ENCODE measurements around the gene CPEB2. TPM values are rescaled to one million over a fixed set of nuclear protein-coding genes. Genes with fewer than 3 reads are reported as not detected.

Gene CPEB2
- total RNA-seq, 1 donor from 2014 or later, result 7.2 TPM

DNA sequence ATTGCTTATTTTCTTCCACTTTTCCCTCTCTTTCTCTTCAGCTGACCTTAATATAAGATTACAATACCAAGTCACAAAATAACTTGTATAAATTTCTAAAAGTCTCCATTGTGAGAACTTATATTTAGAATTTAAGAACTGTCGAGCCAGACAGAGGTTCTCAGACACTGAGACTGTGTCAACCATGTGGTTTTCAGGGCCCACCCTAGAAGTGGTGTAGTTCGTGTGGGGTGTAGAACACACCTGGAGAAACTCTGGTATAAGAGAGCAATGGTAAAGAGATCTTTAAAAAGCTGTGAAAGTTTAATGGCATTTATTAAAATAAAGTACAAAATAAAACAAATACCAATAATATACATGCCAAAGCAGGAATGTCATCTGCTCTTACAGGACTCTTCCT lies 19.7 kb downstream of the CPEB2 start:
- Mint-ChIP-seq H3K4me1 (peaks cover 14% of the 10 kb centered on the region), H3K36me3 (ENCODE audit: low read depth) (peaks cover 22% of the 10 kb centered on the region), H3K9me3 (no peaks in the 10 kb centered on the region), H3K27ac (no peak overlapping the region), H3K4me3 (no peak overlapping the region), H3K27me3 (no peaks in the 10 kb centered on the region)
- ATAC-seq (ENCODE audit: low read depth) (no peak), DNase-seq (no peak)
- intact Hi-C loops (cut with micrococcal nuclease), result no loop called here
- CTCF ChIA-PET, result no interaction called here
- no peak for TF ChIP-seq CTCF (IDR thresholded peaks at IDR 0.05)
- POLR2A ChIA-PET, result interaction anchor here (1.2 kb wide), 1 partner anchor 19 kb away, joined by 3 read pairs; the partner anchor contains the start of gene CPEB2

- intact Hi-C loops (cut with micrococcal nuclease), result no loop called here
- ChIA-PET CTCF (no interaction called here), POLR2A (no interaction called here)
- no peak overlapping the region for H3K27ac Mint-ChIP-seq
- ATAC-seq (ENCODE audit: low read depth) (no peak), DNase-seq (no peak)
- no peaks in the 10 kb centered on the region for H3K27me3 Mint-ChIP-seq
- H3K36me3 Mint-ChIP-seq (ENCODE audit: low read depth), result peaks cover 16% of the 10 kb centered on the region
- no peak overlapping the region for H3K4me3 Mint-ChIP-seq
- no peaks in the 10 kb centered on the region for H3K9me3 Mint-ChIP-seq
- no peak for TF ChIP-seq CTCF (IDR thresholded peaks at IDR 0.05)
- peaks cover 19% of the 10 kb centered on the region for H3K4me1 Mint-ChIP-seq
Observed at GRCh38 chr4:15024386-15024785, 22.1 kb downstream of the CPEB2 start.

DNA sequence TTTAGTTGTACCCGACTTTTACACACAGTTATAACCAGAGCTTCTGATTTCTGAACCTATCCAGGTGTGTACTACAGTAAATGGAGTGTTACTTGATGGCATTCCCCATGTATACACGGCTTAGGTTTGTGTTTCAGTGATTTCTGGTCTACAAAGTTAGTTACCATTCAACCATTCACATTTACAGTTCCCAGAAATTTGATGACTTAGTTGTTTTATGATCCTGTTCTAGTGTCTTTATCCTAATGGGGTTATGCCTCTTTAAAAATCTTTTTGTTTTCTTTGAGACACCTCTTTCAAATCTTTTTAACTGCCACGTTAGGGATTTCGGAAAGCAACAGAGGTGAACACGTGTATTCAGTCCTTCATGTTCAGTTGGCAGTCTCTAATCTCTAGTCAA lies 23.4 kb downstream of the CPEB2 start:
- Mint-ChIP-seq H3K36me3 (ENCODE audit: low read depth) (peaks cover 18% of the 10 kb centered on the region), H3K27me3 (no peaks in the 10 kb centered on the region), H3K27ac (no peak overlapping the region), H3K9me3 (no peaks in the 10 kb centered on the region), H3K4me1 (peaks cover 15% of the 10 kb centered on the region), H3K4me3 (no peak overlapping the region)
- ChIA-PET CTCF (no interaction called here), POLR2A (no interaction called here)
- ATAC-seq (ENCODE audit: low read depth) (no peak), DNase-seq (no peak)
- no peak for TF ChIP-seq CTCF (IDR thresholded peaks at IDR 0.05)
- intact Hi-C loops (cut with micrococcal nuclease), result no loop called here

- ATAC-seq (ENCODE audit: low read depth) (no peak), DNase-seq (no peak)
- intact Hi-C loops (cut with micrococcal nuclease), result no loop called here
- Mint-ChIP-seq H3K4me3 (no peak overlapping the region), H3K27ac (no peak overlapping the region), H3K27me3 (no peaks in the 10 kb centered on the region), H3K36me3 (ENCODE audit: low read depth) (peaks cover 19% of the 10 kb centered on the region), H3K4me1 (peaks cover 7% of the 10 kb centered on the region), H3K9me3 (no peaks in the 10 kb centered on the region)
- CTCF ChIA-PET, result no interaction called here
- no peak for TF ChIP-seq CTCF (IDR thresholded peaks at IDR 0.05)
- POLR2A ChIA-PET, result no interaction called here
Observed at GRCh38 chr4:15027921-15028435, 25.7 kb downstream of the CPEB2 start.

DNA sequence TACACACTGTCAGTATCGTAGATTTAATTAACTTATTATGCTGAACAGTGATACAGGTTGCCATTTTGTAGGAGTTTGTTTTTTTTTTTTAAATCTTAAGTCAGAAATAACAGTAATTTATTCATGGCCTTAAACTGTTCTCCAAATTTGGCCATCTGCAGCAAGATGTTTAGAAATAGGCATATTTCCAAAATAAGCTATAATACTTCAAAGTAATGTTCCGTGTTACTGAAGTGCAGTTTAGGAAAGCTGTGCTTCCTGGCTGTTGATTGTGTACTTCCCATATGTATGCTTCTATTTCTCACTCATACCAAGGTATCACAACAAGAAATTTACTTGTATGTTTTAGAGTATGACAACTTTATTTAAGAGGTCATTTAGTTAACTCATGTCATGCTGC lies 28.9 kb downstream of the CPEB2 start:
- TF ChIP-seq CTCF (IDR thresholded peaks at IDR 0.05), result no peak
- ChIA-PET CTCF (no interaction called here), POLR2A (no interaction called here)
- H3K27ac Mint-ChIP-seq, result no peak overlapping the region
- no peaks in the 10 kb centered on the region for H3K27me3 Mint-ChIP-seq
- H3K36me3 Mint-ChIP-seq (ENCODE audit: low read depth), result peaks cover 32% of the 10 kb centered on the region
- ATAC-seq (ENCODE audit: low read depth) (no peak), DNase-seq (no peak)
- H3K4me3 Mint-ChIP-seq, result no peak overlapping the region
- intact Hi-C loops (cut with micrococcal nuclease), result no loop called here
- H3K4me1 Mint-ChIP-seq, result peaks cover 5% of the 10 kb centered on the region
- no peaks in the 10 kb centered on the region for H3K9me3 Mint-ChIP-seq

Data from activated B cell treated with CpG ODN at 0.5 μM for 24 hours (primary cell).